Measurements from ENCODE around the gene HOXA11.

DNA sequence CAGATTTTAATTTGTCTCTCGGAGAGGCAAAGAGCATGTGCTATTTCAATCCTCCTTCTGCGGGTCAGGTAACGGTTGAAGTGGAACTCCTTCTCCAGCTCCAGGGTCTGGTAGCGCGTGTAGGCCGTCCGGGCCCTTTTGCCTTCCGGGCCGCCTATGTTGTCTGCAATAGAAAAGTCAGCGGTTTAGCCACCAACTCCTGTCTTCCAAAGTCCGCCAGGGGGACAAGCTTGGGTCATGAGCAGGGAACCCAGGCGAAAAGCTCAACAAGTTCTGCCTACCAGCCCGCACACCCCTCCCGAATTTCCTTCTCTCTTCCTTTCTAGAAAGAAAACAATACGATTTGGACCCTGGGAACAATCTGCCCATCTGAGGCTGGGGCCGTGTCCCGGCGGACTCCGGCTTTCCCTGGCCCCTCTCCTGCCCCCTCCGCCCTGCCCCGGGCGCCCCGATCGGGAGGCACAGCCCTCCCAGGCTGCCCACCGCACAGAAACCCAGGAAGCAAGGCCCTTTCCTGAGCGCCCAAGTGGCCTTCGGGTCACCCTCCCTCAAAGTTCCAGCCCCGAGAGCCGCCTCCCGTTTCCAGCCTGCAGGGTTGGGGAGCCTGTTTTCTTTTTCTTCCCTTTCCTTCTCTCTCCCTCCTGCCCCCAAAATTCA, 43.0 kb downstream of the HOXA11 start:
- TF ChIP-seq, protein P1, sequence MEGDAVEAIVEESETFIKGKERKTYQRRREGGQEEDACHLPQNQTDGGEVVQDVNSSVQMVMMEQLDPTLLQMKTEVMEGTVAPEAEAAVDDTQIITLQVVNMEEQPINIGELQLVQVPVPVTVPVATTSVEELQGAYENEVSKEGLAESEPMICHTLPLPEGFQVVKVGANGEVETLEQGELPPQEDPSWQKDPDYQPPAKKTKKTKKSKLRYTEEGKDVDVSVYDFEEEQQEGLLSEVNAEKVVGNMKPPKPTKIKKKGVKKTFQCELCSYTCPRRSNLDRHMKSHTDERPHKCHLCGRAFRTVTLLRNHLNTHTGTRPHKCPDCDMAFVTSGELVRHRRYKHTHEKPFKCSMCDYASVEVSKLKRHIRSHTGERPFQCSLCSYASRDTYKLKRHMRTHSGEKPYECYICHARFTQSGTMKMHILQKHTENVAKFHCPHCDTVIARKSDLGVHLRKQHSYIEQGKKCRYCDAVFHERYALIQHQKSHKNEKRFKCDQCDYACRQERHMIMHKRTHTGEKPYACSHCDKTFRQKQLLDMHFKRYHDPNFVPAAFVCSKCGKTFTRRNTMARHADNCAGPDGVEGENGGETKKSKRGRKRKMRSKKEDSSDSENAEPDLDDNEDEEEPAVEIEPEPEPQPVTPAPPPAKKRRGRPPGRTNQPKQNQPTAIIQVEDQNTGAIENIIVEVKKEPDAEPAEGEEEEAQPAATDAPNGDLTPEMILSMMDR (IDR thresholded peaks at IDR 0.05): no peak
- TF ChIP-seq POLR2A (IDR thresholded peaks at IDR 0.05): no peak
- TF ChIP-seq EP300 (IDR thresholded peaks at IDR 0.05): no peak
- no peak for TF ChIP-seq POLR2AphosphoS5 (IDR thresholded peaks at IDR 0.05)
